ENCODE data around the gene CRNN.

GRCh38 chr1:152410028-152410427, 4.0 kb downstream of the CRNN start:
- TF ChIP-seq CTCF (IDR thresholded peaks at IDR 0.05) (no peak), POLR2A (IDR thresholded peaks at IDR 0.05) (no peak)
